Gastrocnemius medialis (tissue), 4 donors: Measurements from ENCODE around the gene PSMD1.

ENCODE experiments used
- CTCF ChIP-seq, 5 experiments: fragments of 450-650 bp in 3 of 5; fragments of 200-600 bp in 2 of 5; sonication (generic) in 2 of 5; IDR thresholded peaks in 4 of 5; conservative IDR thresholded peaks in 1 of 5; 1 replicate in 4 of 5; 2 replicates in 1 of 5; pipeline ENCODE4 v1.5.1; 2016 to 2019; ENCODE audit warnings: antibody characterized with exemption in 5 of 5, mild to moderate bottlenecking in 3 of 5, moderate library complexity in 3 of 5
- POLR2A ChIP-seq, 2 donors: fragments of 450-650 bp; IDR thresholded peaks; one replicate each; pipeline ENCODE4 v1.6.1; 2017; ENCODE audit warnings: antibody characterized with exemption in 2 of 2, mild to moderate bottlenecking in 2 of 2, moderate library complexity in 2 of 2

GRCh38 chr2:231033147-231034132 lies 23.2 kb upstream of the PSMD1 start:
- TF ChIP-seq CTCF (IDR thresholded peaks at IDR 0.05 in 4 of 5, conservative IDR thresholded peaks at IDR 0.05 in 1 of 5): no peak
- TF ChIP-seq POLR2A (IDR thresholded peaks at IDR 0.05): no peak
